Neutrophil (primary cell): ENCODE data around the gene EGFLAM.

Experiments
- H3K27ac ChIP-seq: fragments of 200-600 bp; sonication (generic); 2 replicates; pipeline ENCODE4 v1.5.1; 2016; ENCODE audit warnings: mild to moderate bottlenecking, moderate library complexity
- H3K27me3 ChIP-seq: fragments of 200-600 bp; sonication (generic); 2 replicates; pipeline ENCODE4 v1.6.0; 2016; ENCODE audit warnings: mild to moderate bottlenecking
- H3K36me3 ChIP-seq: fragments of 200-600 bp; sonication (generic); 2 replicates; pipeline ENCODE4 v1.5.1; 2017
- H3K4me1 ChIP-seq, 2 experiments: fragments of 200-600 bp in 1 of 2; sonication (generic) in 1 of 2; 1 replicate in 1 of 2; 2 replicates in 1 of 2; pipeline versions ENCODE4 v1.5.1 to v1.6.1; 2013 to 2016; ENCODE audit warnings: low read depth in 1 of 2, low read length in 1 of 2, mild to moderate bottlenecking in 1 of 2, moderate library complexity in 1 of 2; ENCODE audit not compliant: control insufficient read depth in 1 of 2, insufficient read depth in 1 of 2
- H3K4me3 ChIP-seq, 2 experiments: fragments of 200-600 bp in 1 of 2; sonication (generic) in 1 of 2; 1 replicate in 1 of 2; 2 replicates in 1 of 2; pipeline ENCODE4 v1.5.1; 2013 to 2016; ENCODE audit warnings: low read depth in 1 of 2, low read length in 1 of 2, mild to moderate bottlenecking in 1 of 2, moderate library complexity in 1 of 2
- H3K9me3 ChIP-seq: fragments of 200-600 bp; sonication (generic); 2 replicates; pipeline ENCODE4 v1.5.1; 2016
- CTCF ChIP-seq: fragments of 200-600 bp; sonication (generic); IDR thresholded peaks from 2 replicates; pipeline ENCODE4 v1.5.1; 2016; ENCODE audit warnings: antibody characterized with exemption

The EGFLAM gene

GRCh38 chr5:38396766-38397165 is 138.4 kb downstream of the EGFLAM start:
- TF ChIP-seq CTCF, result no peak
- H3K27me3 ChIP-seq, result peaks cover 58% of the 10 kb centered on the region
- no peaks in the 10 kb centered on the region for H3K36me3 ChIP-seq
- no peak overlapping the region for H3K4me3 ChIP-seq
- no peaks in the 10 kb centered on the region for H3K9me3 ChIP-seq
- no peak overlapping the region for H3K27ac ChIP-seq
- no peaks in the 10 kb centered on the region for H3K4me1 ChIP-seq

- no peak for TF ChIP-seq CTCF
- peaks cover 90% of the 10 kb centered on the region for H3K27me3 ChIP-seq
Observed at GRCh38 chr5:38400365-38400764, 142.0 kb downstream of the EGFLAM start.

GRCh38 chr5:38401145-38401544 is 142.8 kb downstream of the EGFLAM start:
- no peaks in the 10 kb centered on the region for H3K36me3 ChIP-seq
- no peak for TF ChIP-seq CTCF

More at GRCh38 chr5:38400365-38400764, 142.0 kb downstream of the EGFLAM start:
- Histone ChIP-seq H3K9me3 (no peaks in the 10 kb centered on the region), H3K27ac (no peak overlapping the region), H3K36me3 (no peaks in the 10 kb centered on the region), H3K4me3 (no peak overlapping the region), H3K4me1 (no peaks in the 10 kb centered on the region)

GRCh38 chr5:38403406-38403805 is 145.0 kb downstream of the EGFLAM start:
- H3K4me1 ChIP-seq, result no peaks in the 10 kb centered on the region
- no peak for TF ChIP-seq CTCF
- no peak overlapping the region for H3K27ac ChIP-seq
- peaks cover 79% of the 10 kb centered on the region for H3K27me3 ChIP-seq
- H3K9me3 ChIP-seq, result no peaks in the 10 kb centered on the region
- H3K4me3 ChIP-seq, result no peak overlapping the region
- no peaks in the 10 kb centered on the region for H3K36me3 ChIP-seq

More at GRCh38 chr5:38401145-38401544, 142.8 kb downstream of the EGFLAM start:
- Histone ChIP-seq H3K4me1 (no peaks in the 10 kb centered on the region), H3K4me3 (no peak overlapping the region), H3K27me3 (peaks cover 90% of the 10 kb centered on the region), H3K27ac (no peak overlapping the region), H3K9me3 (no peaks in the 10 kb centered on the region)

- H3K4me1 ChIP-seq, result no peaks in the 10 kb centered on the region
- no peaks in the 10 kb centered on the region for H3K9me3 ChIP-seq
- peaks cover 77% of the 10 kb centered on the region for H3K27me3 ChIP-seq
- H3K4me3 ChIP-seq, result no peak overlapping the region
- TF ChIP-seq CTCF, result no peak
- H3K27ac ChIP-seq, result no peak overlapping the region
- H3K36me3 ChIP-seq, result no peaks in the 10 kb centered on the region
Observed at GRCh38 chr5:38403877-38404635, 145.7 kb downstream of the EGFLAM start.
